HepG2 (cell line): Measurements from ENCODE around the gene PRKAR1A. TPM values are rescaled to one million over a fixed set of nuclear protein-coding genes. Genes with fewer than 3 reads are reported as not detected.

Source experiments
- ATAC-seq: fragments of 200-7000 bp; cut with Tn5 transposase; 3 replicates; pipeline ENCODE4 v1.9.1; 2020; ENCODE audit warnings: mild to moderate bottlenecking, moderate library complexity
- BruUV-seq: library from RNA; stranded (reverse); fragments of 400-500 nt; replicated peaks from 2 replicates; lab custom pipeline; 2021; lab: Mats Ljungman, UMichigan
- CTCF ChIA-PET: fragments of 300-600 bp; formaldehyde crosslinking; extraction: SDS; loops from one replicate; lab custom pipeline; 2021; ENCODE audit warnings: low total read pairs, inconsistent platforms, low intra/inter-chr PET ratio; lab: Yijun Ruan, JAX
- POLR2A ChIA-PET: fragments of 350-600 bp; sonication (Branson Sonifier 250); formaldehyde crosslinking; loops from one replicate; lab custom pipeline; 2020; ENCODE audit warnings: antibody characterized with exemption, inconsistent platforms; lab: Yijun Ruan, JAX
- DNase-seq: peaks from one replicate; pipeline ENCODE4 v3.0.0-alpha.2; 2015; ENCODE audit warnings: low spot score
- FAIRE-seq: peaks from 3 replicates; lab custom pipeline; 2011; peaks lifted over from hg19 to GRCh38; lab: Jason Lieb, UNC
- H2AFZ ChIP-seq: one replicate; pipeline ENCODE4 v1.6.1; 2011; ENCODE audit warnings: low read length, inconsistent platforms
- H3K27ac ChIP-seq: fragments of 300-600 bp; 3 replicates; pipeline ENCODE4 v1.8.0; 2011; ENCODE audit warnings: mixed run types, mild to moderate bottlenecking, mixed read lengths, low read length, inconsistent platforms; ENCODE audit not compliant: insufficient read depth; ENCODE audit errors: extremely low read length
- H3K27me3 ChIP-seq, 2 experiments: fragments of 200-600 bp in 1 of 2; 2 replicates in 1 of 2; 3 replicates in 1 of 2; pipeline versions ENCODE4 v1.6.0 to v1.8.0; 2011; ENCODE audit warnings: low read length in 2 of 2, mild to moderate bottlenecking in 2 of 2, moderate library complexity in 2 of 2, inconsistent platforms in 1 of 2; ENCODE audit not compliant: insufficient read depth in 2 of 2, control insufficient read depth in 1 of 2
- H3K36me3 ChIP-seq, 2 experiments: fragments of 200-600 bp in 1 of 2; replicated peaks in 1 of 2; 2 replicates in 1 of 2; 3 replicates in 1 of 2; pipeline versions ENCODE4 v1.5.1 to v1.8.0; 2011; ENCODE audit warnings: low read length in 2 of 2, inconsistent platforms in 1 of 2; ENCODE audit not compliant: insufficient read depth in 2 of 2, control insufficient read depth in 1 of 2
- H3K4me1 ChIP-seq: 2 replicates; pipeline ENCODE4 v1.5.1; 2012; ENCODE audit warnings: low read length, inconsistent platforms; ENCODE audit not compliant: insufficient read depth
- H3K4me2 ChIP-seq: 2 replicates; pipeline ENCODE4 v1.6.0; 2011; ENCODE audit warnings: low read depth, low read length, inconsistent platforms
- H3K4me3 ChIP-seq, 3 experiments: fragments of 200-600 bp in 1 of 3; sonication (generic), shearing (Covaris generic) in 1 of 3; replicated peaks in 1 of 3; 2 replicates each; pipeline ENCODE4 v1.5.1; 2011 to 2016; ENCODE audit warnings: low read length in 3 of 3, inconsistent platforms in 2 of 3, low read depth in 2 of 3, mild to moderate bottlenecking in 2 of 3, control low read depth in 1 of 3, mixed read lengths in 1 of 3; ENCODE audit not compliant: insufficient read depth in 1 of 3
- H3K79me2 ChIP-seq: one replicate; pipeline ENCODE4 v1.6.1; 2011; ENCODE audit warnings: low read length, inconsistent platforms; ENCODE audit not compliant: insufficient read depth
- H3K9ac ChIP-seq: 2 replicates; pipeline ENCODE4 v1.6.0; 2011; ENCODE audit warnings: mild to moderate bottlenecking, low read depth, low read length, inconsistent platforms; ENCODE audit not compliant: insufficient read depth
- H3K9me3 ChIP-seq: 2 replicates; pipeline ENCODE4 v1.5.1; 2012; ENCODE audit warnings: mild to moderate bottlenecking, low read length
- H4K20me1 ChIP-seq: 2 replicates; pipeline ENCODE4 v1.6.0; 2011; ENCODE audit warnings: inconsistent platforms, mild to moderate bottlenecking, low read length, moderate library complexity; ENCODE audit not compliant: insufficient read depth
- ARID5B ChIP-seq: IDR thresholded peaks from 2 replicates; pipeline ENCODE4 v1.4.0; 2020; ENCODE audit warnings: mild to moderate bottlenecking, missing genetic modification reagents
- CREBL2 ChIP-seq: sonication (generic); formaldehyde crosslinking; IDR thresholded peaks from 2 replicates; pipeline ENCODE4 v1.8.1; 2023; ENCODE audit warnings: missing genetic modification reagents, mild to moderate bottlenecking, borderline replicate concordance
- DBP ChIP-seq: sonication (generic); formaldehyde crosslinking; IDR thresholded peaks from 2 replicates; pipeline ENCODE4 v1.4.0; 2020; ENCODE audit warnings: missing genetic modification reagents; ENCODE audit errors: not compliant biosample characterization
- EHMT2 ChIP-seq: fragments of 200-600 bp; sonication (generic); IDR thresholded peaks from 2 replicates; pipeline ENCODE4 v1.7.0; 2017; ENCODE audit warnings: antibody characterized with exemption, low read depth, low read length, borderline replicate concordance
- ELK4 ChIP-seq: sonication (generic); formaldehyde crosslinking; IDR thresholded peaks from 2 replicates; pipeline ENCODE4 v1.9.0; 2021; ENCODE audit warnings: missing genetic modification reagents, borderline replicate concordance
- NR2C2 ChIP-seq: sonication (generic); formaldehyde crosslinking; IDR thresholded peaks from 2 replicates; pipeline ENCODE4 v1.4.0; 2020; ENCODE audit warnings: missing genetic modification reagents, mild to moderate bottlenecking, moderate library complexity, borderline replicate concordance
- SMARCC2 ChIP-seq: fragments of 450-650 bp; IDR thresholded peaks from 2 replicates; pipeline ENCODE4 v1.6.1; 2017; ENCODE audit warnings: antibody characterized with exemption, mild to moderate bottlenecking
- THAP11 ChIP-seq: IDR thresholded peaks from 2 replicates; pipeline ENCODE4 v1.6.1; 2016; ENCODE audit warnings: missing biosample characterization, missing genetic modification reagents
- ZC3H13 ChIP-seq: sonication (generic); formaldehyde crosslinking; IDR thresholded peaks from 2 replicates; pipeline ENCODE4 v1.8.1; 2023; ENCODE audit warnings: mild to moderate bottlenecking, missing genetic modification reagents, moderate library complexity
- ZFP36L1 ChIP-seq: sonication (generic); formaldehyde crosslinking; IDR thresholded peaks from 2 replicates; pipeline ENCODE4 v1.8.0; 2022; ENCODE audit warnings: mild to moderate bottlenecking, missing genetic modification reagents, moderate library complexity
- ZNF24 ChIP-seq: fragments of 450-650 bp; IDR thresholded peaks from 2 replicates; pipeline ENCODE4 v1.6.1; 2017; ENCODE audit warnings: antibody characterized with exemption, mild to moderate bottlenecking
- ZNF484 ChIP-seq: sonication (generic); formaldehyde crosslinking; IDR thresholded peaks from 2 replicates; pipeline ENCODE4 v1.5.1; 2020; ENCODE audit warnings: mild to moderate bottlenecking, low read depth, missing genetic modification reagents, borderline replicate concordance
- ZNF512B ChIP-seq: sonication (generic); formaldehyde crosslinking; IDR thresholded peaks from 2 replicates; pipeline ENCODE4 v1.5.1; 2020; ENCODE audit warnings: missing genetic modification reagents, mild to moderate bottlenecking, borderline replicate concordance
- ZNF589 ChIP-seq: sonication (generic); formaldehyde crosslinking; conservative IDR thresholded peaks from 2 replicates; pipeline ENCODE4 v1.8.0; 2022; ENCODE audit warnings: mild to moderate bottlenecking, moderate library complexity, missing genetic modification reagents
- ZNF616 ChIP-seq: sonication (generic); formaldehyde crosslinking; IDR thresholded peaks from 2 replicates; pipeline ENCODE4 v1.5.0; 2020; ENCODE audit warnings: low read depth, mild to moderate bottlenecking, missing genetic modification reagents
- ZNF709 ChIP-seq: sonication (generic); formaldehyde crosslinking; IDR thresholded peaks from 2 replicates; pipeline ENCODE4 v1.5.0; 2020; ENCODE audit warnings: mild to moderate bottlenecking, missing genetic modification reagents
- ZNF768 ChIP-seq: sonication (generic); formaldehyde crosslinking; IDR thresholded peaks from 2 replicates; pipeline ENCODE4 v1.4.0; 2020; ENCODE audit warnings: missing genetic modification reagents
- WGBS: methylation state at CpG from one replicate; pipeline ENCODE4 v1.1.6; 2017; ENCODE audit warnings: low lambda C conversion rate; 5-methylcytosine and 5-hydroxymethylcytosine counted together
- in situ Hi-C: cut with HindIII; loops from 2 replicates; pipeline ENCODE4 v1.10.0; 2017; ENCODE audit warnings: low pct_unique_long_range_greater_than_20kb; ENCODE audit not compliant: extremely low pct_ligation_motif_present
- intact Hi-C: fragments of 100-400 bp; cut with micrococcal nuclease; formaldehyde crosslinking; loops from one replicate; pipeline ENCODE4 v1.10.0; 2022; ENCODE audit not compliant: unreplicated experiment
- polyA plus RNA-seq, 8 experiments: library from polyadenylated mRNA; depleted of rRNA in 3 of 8; stranded (reverse) in 7 of 8; unstranded in 1 of 8; fragments of >200 nt; fragmentation: Illumina TruSeq in 4 of 8; extraction: Trizol in 4 of 8; gene quantifications; 2 replicates each; pipeline versions ENCODE4 v1.2.1 to v1.2.3, GENCODE V29; 2011 to 2016; ENCODE audit warnings: low read depth in 4 of 8, missing spikeins in 1 of 8, mixed read lengths in 1 of 8; ENCODE audit not compliant: insufficient read depth in 1 of 8
- total RNA-seq, 5 experiments: library from RNA; depleted of rRNA; stranded (reverse); fragments of >200 nt; fragmentation: Illumina TruSeq; extraction: Trizol; gene quantifications; 2 replicates each; pipeline ENCODE4 v1.2.3, GENCODE V29; 2016; ENCODE audit warnings: low read depth in 1 of 5

The PRKAR1A gene
- total and polyA plus RNA-seq, 2 of the 13 experiments (the other 11 are each of a cell fraction or from before 2014, with no cell fraction given), result 265 to 266 TPM

GRCh38 chr17:68505951-68506350 is 6.3 kb upstream of the PRKAR1A start:
- Histone ChIP-seq H3K27ac (no peak overlapping the region), H3K4me1 (peaks cover 51% of the 10 kb centered on the region), H3K9me3 (no peaks in the 10 kb centered on the region), H3K4me3 (no peak overlapping the region), H3K9ac (no peak overlapping the region), H3K4me2 (no peak overlapping the region), H3K36me3 (no peaks in the 10 kb centered on the region), H3K79me2 (no peaks in the 10 kb centered on the region), H2AFZ (no peak overlapping the region), H3K27me3 (no peaks in the 10 kb centered on the region), H4K20me1 (no peaks in the 10 kb centered on the region)
- ATAC-seq, result no peak
- BruUV-seq, result no TSS peak
- WGBS, result 90% methylated on average over 1 of the region's 1 CpG
- in situ Hi-C loops, result no loop called here
- DNase-seq, result no peak
- CTCF ChIA-PET, result no interaction called here
- POLR2A ChIA-PET, result no interaction called here
- FAIRE-seq, result no peak
- intact Hi-C loops, result no loop called here
- TF ChIP-seq ZNF768 (CRISPR knock-in tag) (no peak), ZNF616 (CRISPR knock-in tag) (no peak), ARID5B (CRISPR knock-in tag) (no peak), THAP11 (CRISPR knock-in tag) (no peak), ZNF709 (CRISPR knock-in tag) (no peak), DBP (CRISPR knock-in tag) (no peak), EHMT2 (no peak), ZNF484 (CRISPR knock-in tag) (no peak), NR2C2 (CRISPR knock-in tag) (no peak), CREBL2 (CRISPR knock-in tag) (no peak), ZNF589 (CRISPR knock-in tag) (no peak), SMARCC2 (no peak), ZNF24 (no peak), ZNF512B (CRISPR knock-in tag) (no peak), ELK4 (CRISPR knock-in tag) (no peak), ZC3H13 (no peak), ZFP36L1 (CRISPR knock-in tag) (no peak)
